ENCODE results near the gene PRDM11. TPM values are rescaled to one million over a fixed set of nuclear protein-coding genes. Genes with fewer than 3 reads are reported as not detected.

PRDM11 gene
- total RNA-seq, 1 donor: 6.5 TPM

DNA sequence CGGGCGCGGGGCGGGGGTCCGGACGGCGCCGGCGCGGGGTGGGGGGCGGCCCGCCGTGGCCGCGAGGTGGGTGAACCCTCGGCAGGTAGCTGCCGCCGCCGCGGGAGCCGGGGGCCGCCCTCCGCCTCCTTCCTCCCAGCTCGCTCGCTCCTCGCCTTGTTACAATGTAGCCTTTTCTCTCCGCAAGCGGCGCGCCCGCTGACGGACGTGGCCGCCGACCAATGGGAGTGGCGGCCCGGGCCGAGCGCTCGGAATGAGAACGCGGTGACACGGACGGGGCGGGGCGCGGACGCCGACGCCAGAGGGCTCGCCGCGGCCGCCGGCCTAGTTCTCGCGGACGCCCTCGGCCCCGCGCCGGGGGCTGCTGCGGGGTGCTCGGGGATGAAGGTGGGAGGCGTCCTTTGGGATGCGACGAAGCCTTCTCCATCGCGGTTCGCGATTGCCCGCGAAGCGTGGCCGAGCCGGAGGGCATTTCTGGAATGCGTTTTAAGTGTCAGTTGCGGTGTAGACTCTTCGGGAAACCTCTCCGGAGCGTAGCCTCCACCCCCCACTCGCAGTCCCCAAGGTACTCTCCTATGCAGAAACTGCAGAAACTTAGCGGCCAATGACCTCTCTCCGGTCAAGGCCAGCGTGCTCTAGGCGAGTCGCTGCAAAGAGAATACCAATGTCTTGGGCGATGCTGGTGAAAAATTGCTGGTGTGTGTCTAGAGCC is 734 bp downstream of the PRDM11 start:
- TF ChIP-seq, protein P1, sequence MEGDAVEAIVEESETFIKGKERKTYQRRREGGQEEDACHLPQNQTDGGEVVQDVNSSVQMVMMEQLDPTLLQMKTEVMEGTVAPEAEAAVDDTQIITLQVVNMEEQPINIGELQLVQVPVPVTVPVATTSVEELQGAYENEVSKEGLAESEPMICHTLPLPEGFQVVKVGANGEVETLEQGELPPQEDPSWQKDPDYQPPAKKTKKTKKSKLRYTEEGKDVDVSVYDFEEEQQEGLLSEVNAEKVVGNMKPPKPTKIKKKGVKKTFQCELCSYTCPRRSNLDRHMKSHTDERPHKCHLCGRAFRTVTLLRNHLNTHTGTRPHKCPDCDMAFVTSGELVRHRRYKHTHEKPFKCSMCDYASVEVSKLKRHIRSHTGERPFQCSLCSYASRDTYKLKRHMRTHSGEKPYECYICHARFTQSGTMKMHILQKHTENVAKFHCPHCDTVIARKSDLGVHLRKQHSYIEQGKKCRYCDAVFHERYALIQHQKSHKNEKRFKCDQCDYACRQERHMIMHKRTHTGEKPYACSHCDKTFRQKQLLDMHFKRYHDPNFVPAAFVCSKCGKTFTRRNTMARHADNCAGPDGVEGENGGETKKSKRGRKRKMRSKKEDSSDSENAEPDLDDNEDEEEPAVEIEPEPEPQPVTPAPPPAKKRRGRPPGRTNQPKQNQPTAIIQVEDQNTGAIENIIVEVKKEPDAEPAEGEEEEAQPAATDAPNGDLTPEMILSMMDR (IDR thresholded peaks at IDR 0.05; ENCODE audit: insufficient read depth, low read depth, low read length): no peak
- peak overlapping the region; percentile 76 for H3K4me3 ChIP-seq (ENCODE audit: low read depth, low read length)
- peak; percentile 96 for DNase-seq (ENCODE audit: low read depth)

DNA sequence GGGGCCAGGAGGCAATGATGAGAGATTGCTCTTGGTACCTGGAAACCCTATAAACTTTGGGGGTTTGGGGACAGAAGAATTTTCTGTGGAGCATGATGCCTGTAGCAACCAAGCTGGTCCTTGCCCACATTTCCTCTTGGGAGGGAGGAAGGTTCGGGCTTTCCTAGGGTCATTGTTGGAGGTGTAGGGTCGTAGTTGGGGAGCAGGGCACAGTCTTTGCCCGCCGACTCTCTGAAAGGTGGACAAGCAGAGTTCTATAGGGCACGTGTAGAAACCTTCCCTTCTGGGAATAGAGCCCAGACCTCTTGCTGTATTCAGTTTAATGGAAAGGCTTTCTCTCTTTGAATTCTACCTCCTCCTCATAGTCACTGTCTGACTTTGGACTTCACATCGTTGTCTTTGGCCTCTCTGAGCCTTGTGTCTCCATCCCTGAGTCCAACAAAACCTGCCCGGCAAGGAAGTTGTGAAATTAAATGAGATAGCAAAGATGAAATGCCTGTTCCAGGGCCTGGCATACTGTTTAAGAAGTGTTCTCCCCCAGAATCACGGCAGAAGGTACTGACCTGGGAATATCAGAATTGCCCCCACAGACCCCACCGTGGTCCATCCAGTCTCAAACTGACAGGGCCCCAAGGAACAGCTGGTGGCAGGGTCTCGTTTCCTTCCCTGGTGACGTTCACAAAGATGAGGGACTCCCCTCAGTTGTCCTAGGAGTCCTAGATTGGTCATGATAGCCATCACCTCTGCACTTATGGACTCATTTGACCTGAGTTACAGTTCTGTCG is 1.6 kb downstream of the PRDM11 start:
- TF ChIP-seq, protein P1 (IDR thresholded peaks at IDR 0.05; ENCODE audit: insufficient read depth, low read depth, low read length): no peak
- DNase-seq (ENCODE audit: low read depth): no peak
- peak overlapping the region; percentile 76 for H3K4me3 ChIP-seq (ENCODE audit: low read depth, low read length)

DNA sequence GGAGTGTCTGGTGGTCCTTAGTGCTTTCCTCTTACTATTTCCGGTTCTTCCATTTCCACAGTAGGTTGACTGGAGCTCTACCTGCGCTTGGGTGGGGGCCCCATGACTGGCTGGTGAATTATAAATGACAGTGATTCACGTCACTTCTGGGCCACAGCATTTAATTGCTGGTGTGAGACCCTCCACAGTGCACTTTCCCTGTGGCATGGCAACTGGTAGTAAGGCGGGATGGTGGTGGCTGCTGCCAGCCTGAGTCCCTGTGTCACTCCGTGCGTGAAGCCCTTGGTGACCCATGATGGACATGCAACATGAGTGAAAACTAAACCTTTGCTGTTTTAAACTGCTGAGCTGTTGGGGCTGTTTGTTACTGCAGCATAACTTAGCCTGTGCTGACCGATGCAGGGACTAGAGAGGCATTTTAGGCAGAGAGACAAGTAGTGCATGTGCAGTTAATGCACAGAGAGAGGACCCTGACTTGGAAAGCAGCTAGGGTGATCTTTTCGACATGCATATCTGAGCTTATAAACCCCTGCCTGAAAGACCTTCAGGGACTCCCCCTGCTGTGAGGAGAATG is 3.1 kb downstream of the PRDM11 start:
- no peak overlapping the region for H3K4me3 ChIP-seq (ENCODE audit: low read depth, low read length)
- TF ChIP-seq, protein P1 (IDR thresholded peaks at IDR 0.05; ENCODE audit: insufficient read depth, low read depth, low read length): no peak
- DNase-seq (ENCODE audit: low read depth): no peak

DNA sequence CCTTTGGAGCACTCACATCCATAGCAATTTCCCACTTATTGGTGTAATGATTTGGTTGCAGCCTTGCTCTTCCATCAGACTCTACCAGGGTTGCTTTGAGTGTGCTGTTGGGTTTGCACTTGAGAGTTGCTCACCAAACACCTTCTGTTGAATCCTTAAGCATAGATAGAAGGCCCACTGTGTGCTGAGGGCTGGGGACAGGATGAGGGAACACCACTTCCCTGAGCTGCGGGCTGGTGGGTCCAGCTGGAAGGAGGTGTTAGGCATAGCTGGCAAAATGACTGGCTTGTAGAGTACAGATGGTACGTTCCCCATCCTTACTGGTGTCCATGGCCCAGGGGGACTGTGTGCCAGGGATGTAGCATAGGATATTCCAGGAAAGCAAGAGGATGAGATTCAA is 3.9 kb downstream of the PRDM11 start:
- DNase-seq (ENCODE audit: low read depth): no peak
- no peak overlapping the region for H3K4me3 ChIP-seq (ENCODE audit: low read depth, low read length)
- TF ChIP-seq, protein P1 (IDR thresholded peaks at IDR 0.05; ENCODE audit: insufficient read depth, low read depth, low read length): no peak

DNA sequence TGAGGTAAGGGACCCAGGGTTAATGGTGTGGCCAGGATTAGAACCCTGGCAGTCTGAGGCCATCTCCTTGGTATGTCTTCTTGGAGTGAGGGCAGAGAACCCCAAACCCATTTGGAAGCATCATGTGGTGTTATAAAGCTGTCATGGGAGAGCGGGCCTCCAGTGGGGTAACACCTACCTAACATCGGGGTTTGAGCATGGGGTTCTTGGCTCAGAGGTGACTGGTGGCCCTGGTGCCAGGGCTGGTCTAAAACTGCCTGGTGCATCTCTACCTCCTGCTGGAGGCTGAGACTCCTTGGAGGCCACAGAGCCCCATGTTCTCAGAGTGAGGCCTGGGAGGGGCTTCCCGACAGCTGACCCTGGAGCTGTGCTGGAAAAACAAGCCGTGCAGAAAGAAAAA is 4.5 kb downstream of the PRDM11 start:
- DNase-seq (ENCODE audit: low read depth): no peak
- H3K4me3 ChIP-seq (ENCODE audit: low read depth, low read length): no peak overlapping the region
- TF ChIP-seq, protein P1 (IDR thresholded peaks at IDR 0.05; ENCODE audit: insufficient read depth, low read depth, low read length): no peak

DNA sequence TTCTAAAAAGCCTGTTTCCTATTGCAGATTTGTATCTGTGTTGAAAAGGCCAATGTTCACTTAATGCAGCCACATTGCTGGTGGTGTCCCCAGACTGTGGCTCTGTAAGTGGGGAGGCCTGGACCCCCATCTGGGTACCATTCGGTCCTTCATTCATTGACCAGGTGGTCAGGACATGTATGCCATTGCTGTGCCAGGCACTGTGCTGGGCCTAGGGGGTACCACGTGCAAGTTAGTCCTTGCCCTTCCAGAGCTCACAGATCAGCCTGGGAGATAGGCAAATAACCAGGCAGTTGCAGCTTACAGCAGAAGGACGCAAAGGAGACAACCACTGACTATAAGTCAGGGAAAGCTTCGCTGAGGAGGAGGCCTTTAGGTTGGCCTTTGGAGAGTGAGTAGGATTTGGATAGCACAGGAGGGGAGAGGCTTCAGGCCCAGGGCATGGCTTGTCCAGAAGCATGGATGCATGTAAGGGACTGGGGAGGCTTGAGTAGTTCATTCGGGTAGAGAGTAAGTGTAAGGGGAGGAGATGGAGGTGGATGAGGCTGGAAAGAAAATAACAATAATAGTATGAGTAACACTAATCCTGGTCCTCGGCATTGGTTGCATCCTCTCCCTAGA is 5.0 kb downstream of the PRDM11 start:
- H3K4me3 ChIP-seq (ENCODE audit: low read depth, low read length): no peak overlapping the region
- TF ChIP-seq, protein P1 (IDR thresholded peaks at IDR 0.05; ENCODE audit: insufficient read depth, low read depth, low read length): no peak
- DNase-seq (ENCODE audit: low read depth): no peak
